Nucleus accumbens (tissue), 56 donors: ENCODE results near the gene VPS13D.

Experiments used
- DNase-seq, 56 donors: peaks; one replicate each; lab custom pipeline; 2025; lab: John Stamatoyannopoulos, UW

The VPS13D gene

GRCh38 chr1:12480041-12480440, 250.2 kb downstream of the VPS13D start:
- DNase-seq = no peak

- DNase-seq = no peak
These were observed 251.0 kb downstream of the VPS13D start for GRCh38 chr1:12480748-12481362.

- no peak for DNase-seq
These were observed 252.1 kb downstream of the VPS13D start for GRCh38 chr1:12481928-12482327.

- no peak for DNase-seq
These were observed 253.2 kb downstream of the VPS13D start for GRCh38 chr1:12482988-12483387.

- no peak for DNase-seq
These were observed 255.6 kb downstream of the VPS13D start for GRCh38 chr1:12485231-12486058.

- no peak for DNase-seq
These were observed 256.2 kb downstream of the VPS13D start for GRCh38 chr1:12486059-12486341.

- no peak for DNase-seq
These were observed 256.7 kb downstream of the VPS13D start for GRCh38 chr1:12486401-12487005.

- no peak for DNase-seq
These were observed 257.7 kb downstream of the VPS13D start for GRCh38 chr1:12487520-12487919.

- no peak for DNase-seq
These were observed 259.0 kb downstream of the VPS13D start for GRCh38 chr1:12488666-12489354.

GRCh38 chr1:12490532-12491142, 260.8 kb downstream of the VPS13D start:
- no peak for DNase-seq

- DNase-seq = no peak
These were observed 261.8 kb downstream of the VPS13D start for GRCh38 chr1:12491656-12492055.

- no peak for DNase-seq
These were observed 265.9 kb downstream of the VPS13D start for GRCh38 chr1:12495725-12496124.

- no peak for DNase-seq
These were observed 266.5 kb downstream of the VPS13D start for GRCh38 chr1:12496154-12496961.

- DNase-seq = no peak
These were observed 269.9 kb downstream of the VPS13D start for GRCh38 chr1:12499539-12500240.

GRCh38 chr1:12501661-12502060, 271.8 kb downstream of the VPS13D start:
- no peak for DNase-seq

GRCh38 chr1:12502336-12503109, 272.7 kb downstream of the VPS13D start:
- DNase-seq = no peak

- no peak for DNase-seq
These were observed 273.9 kb downstream of the VPS13D start for GRCh38 chr1:12503709-12504108.

GRCh38 chr1:12504601-12505000, 274.8 kb downstream of the VPS13D start:
- peak in 2 of 56 donors; percentile 11 to 16 for DNase-seq

- no peak for DNase-seq
These were observed 275.4 kb downstream of the VPS13D start for GRCh38 chr1:12505231-12505630.
